ENCODE data around the gene FBXO31.

The FBXO31 gene

GRCh38 chr16:87361916-87362619 is 21.5 kb downstream of the FBXO31 start:
- TF ChIP-seq CTCF (conservative IDR thresholded peaks at IDR 0.05) = no peak
- H3K27ac ChIP-seq = no peak overlapping the region

- H3K27ac ChIP-seq = no peak overlapping the region
- no peak for TF ChIP-seq CTCF (conservative IDR thresholded peaks at IDR 0.05)
Measured at GRCh38 chr16:87360862-87361610, 22.5 kb downstream of the FBXO31 start.

GRCh38 chr16:87359121-87359520 is 24.5 kb downstream of the FBXO31 start:
- H3K27ac ChIP-seq = no peak overlapping the region
- TF ChIP-seq CTCF (conservative IDR thresholded peaks at IDR 0.05) = no peak

- TF ChIP-seq CTCF (conservative IDR thresholded peaks at IDR 0.05) = no peak
- H3K27ac ChIP-seq = no peak overlapping the region
Measured at GRCh38 chr16:87358696-87359095, 24.9 kb downstream of the FBXO31 start.

GRCh38 chr16:87358250-87358649 is 25.3 kb downstream of the FBXO31 start:
- no peak overlapping the region for H3K27ac ChIP-seq
- no peak for TF ChIP-seq CTCF (conservative IDR thresholded peaks at IDR 0.05)

- H3K27ac ChIP-seq = no peak overlapping the region
- no peak for TF ChIP-seq CTCF (conservative IDR thresholded peaks at IDR 0.05)
Measured at GRCh38 chr16:87356491-87356853, 27.1 kb downstream of the FBXO31 start.

- TF ChIP-seq CTCF (conservative IDR thresholded peaks at IDR 0.05) = no peak
- no peak overlapping the region for H3K27ac ChIP-seq
Measured at GRCh38 chr16:87353613-87354012, 30.0 kb downstream of the FBXO31 start.
